Neural progenitor cell (in vitro differentiated cells): ENCODE results near the gene MSMO1. TPM values are rescaled to one million over a fixed set of nuclear protein-coding genes. Genes with fewer than 3 reads are reported as not detected.

ENCODE experiments used
- DNase-seq: peaks from one replicate; pipeline ENCODE4 v3.0.0-alpha.2; 2016; ENCODE audit warnings: low spot score
- H2AFZ ChIP-seq: fragments of 200-600 bp; sonication (generic); replicated peaks from 2 replicates; pipeline ENCODE4 v1.6.1; 2016; ENCODE audit warnings: antibody characterized with exemption
- H3F3A ChIP-seq: fragments of 200-600 bp; sonication (generic); 2 replicates; pipeline ENCODE4 v1.6.1; 2016; ENCODE audit warnings: antibody characterized with exemption, low read depth
- H3K27ac ChIP-seq: fragments of 200-600 bp; sonication (generic); 2 replicates; pipeline ENCODE4 v1.5.1; 2016; ENCODE audit warnings: mild to moderate bottlenecking
- H3K27me3 ChIP-seq: fragments of 200-600 bp; sonication (generic); 2 replicates; pipeline ENCODE4 v1.6.1; 2016; ENCODE audit warnings: mild to moderate bottlenecking, moderate library complexity
- H3K36me3 ChIP-seq: fragments of 200-600 bp; sonication (generic); 2 replicates; pipeline ENCODE4 v1.5.1; 2016
- H3K4me1 ChIP-seq: fragments of 200-600 bp; sonication (generic); 2 replicates; pipeline ENCODE4 v1.6.1; 2016; ENCODE audit warnings: mixed run types
- H3K4me2 ChIP-seq: fragments of 200-600 bp; sonication (generic); 2 replicates; pipeline ENCODE4 v1.6.1; 2016
- H3K4me3 ChIP-seq: fragments of 200-600 bp; sonication (generic); 2 replicates; pipeline ENCODE4 v1.5.1; 2016
- H3K79me2 ChIP-seq: fragments of 200-600 bp; sonication (generic); 2 replicates; pipeline ENCODE4 v1.6.1; 2016; ENCODE audit warnings: low read depth
- H3K9ac ChIP-seq: fragments of 200-600 bp; sonication (generic); 2 replicates; pipeline ENCODE4 v1.6.1; 2016
- H3K9me3 ChIP-seq: fragments of 200-600 bp; sonication (generic); 2 replicates; pipeline ENCODE4 v1.5.1; 2016; ENCODE audit warnings: low read depth
- H4K20me1 ChIP-seq: fragments of 200-600 bp; sonication (generic); 2 replicates; pipeline ENCODE4 v1.6.1; 2016; ENCODE audit warnings: low read depth
- H3K27ac Mint-ChIP-seq: 3 replicates; pipeline ENCODE4 v1.8.0; 2021; ENCODE audit warnings: mixed read lengths
- H3K27me3 Mint-ChIP-seq: 2 replicates; pipeline ENCODE4 v1.8.0; 2022; ENCODE audit warnings: low read depth, mild to moderate bottlenecking, inconsistent platforms, moderate library complexity, mixed read lengths; ENCODE audit not compliant: insufficient read depth
- H3K36me3 Mint-ChIP-seq: 3 replicates; pipeline ENCODE4 v1.8.0; 2021; ENCODE audit warnings: mixed read lengths
- H3K4me1 Mint-ChIP-seq: 3 replicates; pipeline ENCODE4 v1.8.0; 2021; ENCODE audit warnings: mixed read lengths
- H3K4me3 Mint-ChIP-seq: 3 replicates; pipeline ENCODE4 v1.8.0; 2021; ENCODE audit warnings: mild to moderate bottlenecking, moderate library complexity, mixed read lengths
- H3K9me3 Mint-ChIP-seq: 3 replicates; pipeline ENCODE4 v1.8.0; 2020; ENCODE audit warnings: mixed read lengths
- EZH2 ChIP-seq: fragments of 200-600 bp; sonication (generic); IDR thresholded peaks from 2 replicates; pipeline ENCODE4 v1.6.1; 2017; ENCODE audit warnings: antibody characterized with exemption, mild to moderate bottlenecking, moderate library complexity
- EZH2phosphoT487 ChIP-seq: fragments of 200-600 bp; sonication (generic); IDR thresholded peaks from 2 replicates; pipeline ENCODE4 v1.6.1; 2017; ENCODE audit warnings: antibody characterized with exemption
- total RNA-seq: library from RNA; depleted of rRNA; stranded (reverse); fragments of >200 nt; gene quantifications from 2 replicates; pipeline ENCODE4 v1.2.3, GENCODE V29; 2015; ENCODE audit warnings: low replicate concordance
- TF ChIP-seq, protein P1 (sequence below): fragments of 200-600 bp; sonication (generic); IDR thresholded peaks from 2 replicates; pipeline ENCODE4 v1.5.1; 2017; ENCODE audit warnings: antibody characterized with exemption, mild to moderate bottlenecking

MSMO1 gene
- total RNA-seq, 1 donor from 2014 or later, result 298 TPM

DNA sequence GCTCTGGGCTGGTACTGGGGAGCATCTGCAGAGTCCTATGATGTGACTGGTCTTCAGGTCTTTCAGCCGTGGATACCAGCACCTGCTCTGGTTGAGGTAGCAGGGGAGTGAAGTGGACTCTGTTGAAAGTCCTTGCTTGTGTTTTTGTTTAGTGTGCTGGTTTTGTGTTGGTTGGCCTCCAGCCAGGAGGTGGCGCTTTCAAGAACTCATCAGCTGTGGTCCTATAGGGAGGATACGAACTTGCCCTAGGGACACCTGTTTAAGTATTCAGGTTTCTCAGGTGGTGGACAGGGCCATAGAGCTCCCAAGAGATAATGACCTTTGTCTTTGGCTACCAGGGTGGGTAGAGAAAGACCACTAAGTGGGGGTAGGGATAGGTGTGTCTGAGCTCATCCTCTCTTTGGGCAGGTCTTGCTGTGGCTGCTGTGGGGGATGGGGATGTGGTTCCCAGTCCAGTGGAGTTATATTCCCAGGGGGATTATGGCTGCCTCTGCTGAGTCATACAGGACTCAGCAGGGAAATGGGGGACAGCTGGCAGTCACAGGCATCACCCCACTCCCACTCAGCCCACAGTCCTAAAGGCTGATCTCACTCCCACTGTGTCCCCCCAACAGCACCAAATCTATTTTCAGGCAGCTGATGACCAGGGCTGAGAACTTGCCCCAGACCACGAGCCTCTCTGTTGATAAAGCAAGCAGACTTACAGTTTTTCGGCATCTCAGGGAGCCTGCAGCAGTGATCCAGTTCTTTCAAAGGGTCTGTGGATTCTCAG, 24.1 kb downstream of the MSMO1 start:
- Histone ChIP-seq H3K36me3 (no peaks in the 10 kb centered on the region), H2AFZ (no peak overlapping the region), H3F3A (no peaks in the 10 kb centered on the region), H3K4me2 (no peak overlapping the region), H4K20me1 (no peaks in the 10 kb centered on the region), H3K9ac (no peak overlapping the region), H3K27ac (no peak overlapping the region), H3K27me3 (no peaks in the 10 kb centered on the region), H3K4me3 (no peak overlapping the region), H3K79me2 (no peaks in the 10 kb centered on the region), H3K9me3 (no peaks in the 10 kb centered on the region), H3K4me1 (no peaks in the 10 kb centered on the region)
- Mint-ChIP-seq H3K4me3 (no peak overlapping the region), H3K27ac (no peak overlapping the region), H3K27me3 (no peaks in the 10 kb centered on the region), H3K36me3 (peaks cover 4% of the 10 kb centered on the region), H3K4me1 (peaks cover 8% of the 10 kb centered on the region), H3K9me3 (peaks cover 22% of the 10 kb centered on the region)
- TF ChIP-seq EZH2 (no peak), EZH2phosphoT487 (no peak)
- TF ChIP-seq, protein P1, sequence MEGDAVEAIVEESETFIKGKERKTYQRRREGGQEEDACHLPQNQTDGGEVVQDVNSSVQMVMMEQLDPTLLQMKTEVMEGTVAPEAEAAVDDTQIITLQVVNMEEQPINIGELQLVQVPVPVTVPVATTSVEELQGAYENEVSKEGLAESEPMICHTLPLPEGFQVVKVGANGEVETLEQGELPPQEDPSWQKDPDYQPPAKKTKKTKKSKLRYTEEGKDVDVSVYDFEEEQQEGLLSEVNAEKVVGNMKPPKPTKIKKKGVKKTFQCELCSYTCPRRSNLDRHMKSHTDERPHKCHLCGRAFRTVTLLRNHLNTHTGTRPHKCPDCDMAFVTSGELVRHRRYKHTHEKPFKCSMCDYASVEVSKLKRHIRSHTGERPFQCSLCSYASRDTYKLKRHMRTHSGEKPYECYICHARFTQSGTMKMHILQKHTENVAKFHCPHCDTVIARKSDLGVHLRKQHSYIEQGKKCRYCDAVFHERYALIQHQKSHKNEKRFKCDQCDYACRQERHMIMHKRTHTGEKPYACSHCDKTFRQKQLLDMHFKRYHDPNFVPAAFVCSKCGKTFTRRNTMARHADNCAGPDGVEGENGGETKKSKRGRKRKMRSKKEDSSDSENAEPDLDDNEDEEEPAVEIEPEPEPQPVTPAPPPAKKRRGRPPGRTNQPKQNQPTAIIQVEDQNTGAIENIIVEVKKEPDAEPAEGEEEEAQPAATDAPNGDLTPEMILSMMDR, result no peak
- no peak for DNase-seq

DNA sequence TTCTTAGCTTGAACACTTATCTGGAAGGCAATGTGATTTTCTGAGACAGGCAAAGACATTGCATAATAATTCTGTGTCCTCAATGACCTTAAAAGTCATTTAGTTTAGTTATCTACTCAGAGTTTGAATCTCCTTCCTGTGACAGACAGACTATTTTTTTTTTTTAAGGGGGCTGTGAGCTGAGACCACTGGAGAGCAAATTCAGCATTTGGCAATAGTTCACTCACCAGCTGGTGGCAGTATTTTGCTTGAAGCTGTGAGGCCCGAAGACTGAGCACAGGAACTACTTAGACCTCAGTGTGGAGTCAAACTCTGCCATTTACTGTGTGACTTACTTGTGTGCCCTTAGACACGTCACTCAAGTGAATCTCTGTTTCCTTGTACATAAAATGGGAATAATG, 28.4 kb downstream of the MSMO1 start:
- no peak overlapping the region for H3K4me3 ChIP-seq
- H3K36me3 ChIP-seq, result no peaks in the 10 kb centered on the region
- TF ChIP-seq EZH2phosphoT487 (no peak), EZH2 (no peak)
- TF ChIP-seq, protein P1, result peak; percentile 67
- H3K79me2 ChIP-seq, result no peaks in the 10 kb centered on the region
- no peak overlapping the region for H3K9ac ChIP-seq
- peaks cover 4% of the 10 kb centered on the region for H3K36me3 Mint-ChIP-seq
- H3F3A ChIP-seq, result peaks cover 5% of the 10 kb centered on the region
- H3K4me3 Mint-ChIP-seq, result no peak overlapping the region
- no peak overlapping the region for H3K27ac Mint-ChIP-seq
- H3K4me1 ChIP-seq, result peaks cover 5% of the 10 kb centered on the region
- no peak overlapping the region for H3K27ac ChIP-seq
- H3K9me3 Mint-ChIP-seq, result peaks cover 14% of the 10 kb centered on the region
- no peaks in the 10 kb centered on the region for H3K27me3 ChIP-seq
- no peak overlapping the region for H3K4me2 ChIP-seq
- H4K20me1 ChIP-seq, result no peaks in the 10 kb centered on the region
- H3K4me1 Mint-ChIP-seq, result peaks cover 8% of the 10 kb centered on the region
- peak; percentile 78 for DNase-seq
- no peaks in the 10 kb centered on the region for H3K9me3 ChIP-seq
- no peaks in the 10 kb centered on the region for H3K27me3 Mint-ChIP-seq
- no peak overlapping the region for H2AFZ ChIP-seq

DNA sequence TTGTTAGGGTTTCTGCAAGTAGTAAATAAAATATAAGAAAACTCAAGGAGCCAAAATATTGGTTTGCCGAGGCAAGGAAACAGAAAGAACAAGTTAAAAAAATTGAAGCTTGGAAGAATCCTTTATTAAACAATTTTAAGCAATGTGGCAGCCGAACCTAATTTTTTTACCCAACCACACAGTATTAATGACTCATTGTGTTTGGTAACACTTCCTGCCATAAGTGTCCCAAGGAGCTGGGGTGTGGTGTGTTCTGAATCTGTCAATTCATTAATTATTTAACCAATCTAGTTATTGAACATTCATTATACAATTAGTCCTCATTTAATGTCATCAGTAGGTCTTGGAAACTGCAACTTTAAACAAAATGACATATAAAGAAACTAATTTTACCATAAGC, 32.0 kb downstream of the MSMO1 start:
- no peaks in the 10 kb centered on the region for H3K79me2 ChIP-seq
- no peak overlapping the region for H3K4me3 Mint-ChIP-seq
- H3K27ac ChIP-seq, result no peak overlapping the region
- no peak overlapping the region for H3K4me3 ChIP-seq
- no peaks in the 10 kb centered on the region for H3K36me3 Mint-ChIP-seq
- no peaks in the 10 kb centered on the region for H3K9me3 ChIP-seq
- no peak overlapping the region for H2AFZ ChIP-seq
- H3K4me1 ChIP-seq, result peaks cover 5% of the 10 kb centered on the region
- no peak overlapping the region for H3K4me2 ChIP-seq
- no peak overlapping the region for H3K27ac Mint-ChIP-seq
- H3K9ac ChIP-seq, result no peak overlapping the region
- peaks cover 2% of the 10 kb centered on the region for H3K4me1 Mint-ChIP-seq
- H3K9me3 Mint-ChIP-seq, result no peaks in the 10 kb centered on the region
- no peaks in the 10 kb centered on the region for H3K36me3 ChIP-seq
- H3F3A ChIP-seq, result peaks cover 5% of the 10 kb centered on the region
- TF ChIP-seq EZH2, result no peak
- no peak for TF ChIP-seq EZH2phosphoT487
- TF ChIP-seq, protein P1, result no peak
- no peak for DNase-seq
- H3K27me3 Mint-ChIP-seq, result no peaks in the 10 kb centered on the region
- no peaks in the 10 kb centered on the region for H3K27me3 ChIP-seq
- no peaks in the 10 kb centered on the region for H4K20me1 ChIP-seq
